Sigmoid colon (tissue), 7 donors: ENCODE results near the gene SLC22A31. TPM values are rescaled to one million over a fixed set of nuclear protein-coding genes. Genes with fewer than 3 reads are reported as not detected.
"Not testable (repeated sequence)": the region's sequence is repeated elsewhere in the genome, so short reads cannot be mapped to it uniquely, and the experiment has no call there.

ENCODE experiments used
- DNase-seq: peaks from one replicate; pipeline ENCODE4 v3.0.0-alpha.2; 2019
- H3K27ac ChIP-seq, 4 donors: fragments of 200-600 bp; sonication (generic); one replicate each; pipeline ENCODE4 v1.5.1; 2016 to 2019; ENCODE audit warnings: mild to moderate bottlenecking in 1 of 4
- H3K27me3 ChIP-seq, 3 donors: fragments of 200-600 bp; sonication (generic); one replicate each; pipeline ENCODE4 v1.5.1; 2019; ENCODE audit warnings: mild to moderate bottlenecking in 1 of 3
- H3K36me3 ChIP-seq, 4 donors: fragments of 200-600 bp; sonication (generic); one replicate each; pipeline ENCODE4 v1.5.1; 2016 to 2019
- H3K4me1 ChIP-seq, 4 donors: fragments of 200-600 bp; sonication (generic); one replicate each; pipeline ENCODE4 v1.5.1; 2017 to 2019
- H3K4me3 ChIP-seq, 4 donors: fragments of 200-600 bp; sonication (generic); one replicate each; pipeline ENCODE4 v1.5.1; 2017 to 2019; ENCODE audit warnings: mild to moderate bottlenecking in 2 of 4, moderate library complexity in 1 of 4
- H3K9me3 ChIP-seq, 4 donors: fragments of 200-600 bp in 3 of 4; sonication (generic) in 3 of 4; one replicate each; pipeline versions ENCODE4 v1.5.1 to v1.6.1; 2013 to 2019
- EP300 ChIP-seq, 4 donors: sonication (generic); formaldehyde crosslinking; IDR thresholded peaks; one replicate each; pipeline ENCODE4 v1.6.1; 2017; ENCODE audit warnings: antibody characterized with exemption in 4 of 4
- POLR2A ChIP-seq, 2 donors: fragments of 450-650 bp; IDR thresholded peaks; one replicate each; pipeline ENCODE4 v1.6.1; 2016; ENCODE audit warnings: antibody characterized with exemption in 2 of 2, mild to moderate bottlenecking in 2 of 2, moderate library complexity in 2 of 2
- POLR2AphosphoS5 ChIP-seq, 4 donors: sonication (generic); formaldehyde crosslinking; IDR thresholded peaks; one replicate each; pipeline ENCODE4 v1.6.1; 2017; ENCODE audit warnings: antibody characterized with exemption in 4 of 4
- WGBS, 2 donors: extraction: QIAGEN DNeasy Blood & Tissue Kit; methylation state at CpG; one replicate each; pipeline ENCODE4 v1.1.7; 2013; 5-methylcytosine and 5-hydroxymethylcytosine counted together
- intact Hi-C: fragments of 100-400 bp; cut with DNase I; formaldehyde crosslinking; loops from one replicate; pipeline ENCODE4 v1.15.1; 2023
- polyA plus RNA-seq, 3 donors: library from polyadenylated mRNA; stranded (reverse); fragments of 200-250 nt; gene quantifications; one replicate each; pipeline ENCODE4 v1.2.3, GENCODE V29; 2013
- total RNA-seq, 4 donors: library from RNA; depleted of rRNA; stranded (reverse); fragments of >200 nt; gene quantifications; one replicate each; pipeline ENCODE4 v1.1.0, GENCODE V29; 2016
- TF ChIP-seq, protein P1 (sequence below), 4 experiments: fragments of 450-650 bp in 3 of 4; fragments of 200-600 bp in 1 of 4; IDR thresholded peaks; one replicate each; pipeline ENCODE4 v1.5.1; 2016 to 2019; ENCODE audit warnings: antibody characterized with exemption in 4 of 4, mild to moderate bottlenecking in 3 of 4, moderate library complexity in 2 of 4
- donor health status: healthy with polysubstance abuse.
- donor health status: Bipolar disorder and iron deficiency.
- donor health status: healthy.

SLC22A31 gene
- total and polyA plus RNA-seq, 7 donors, result 0.87 TPM; not detected in 6

GRCh38 chr16:89246383-89246902 is 46.1 kb upstream of the SLC22A31 start:
- DNase-seq, result no peak
- TF ChIP-seq, protein P1, sequence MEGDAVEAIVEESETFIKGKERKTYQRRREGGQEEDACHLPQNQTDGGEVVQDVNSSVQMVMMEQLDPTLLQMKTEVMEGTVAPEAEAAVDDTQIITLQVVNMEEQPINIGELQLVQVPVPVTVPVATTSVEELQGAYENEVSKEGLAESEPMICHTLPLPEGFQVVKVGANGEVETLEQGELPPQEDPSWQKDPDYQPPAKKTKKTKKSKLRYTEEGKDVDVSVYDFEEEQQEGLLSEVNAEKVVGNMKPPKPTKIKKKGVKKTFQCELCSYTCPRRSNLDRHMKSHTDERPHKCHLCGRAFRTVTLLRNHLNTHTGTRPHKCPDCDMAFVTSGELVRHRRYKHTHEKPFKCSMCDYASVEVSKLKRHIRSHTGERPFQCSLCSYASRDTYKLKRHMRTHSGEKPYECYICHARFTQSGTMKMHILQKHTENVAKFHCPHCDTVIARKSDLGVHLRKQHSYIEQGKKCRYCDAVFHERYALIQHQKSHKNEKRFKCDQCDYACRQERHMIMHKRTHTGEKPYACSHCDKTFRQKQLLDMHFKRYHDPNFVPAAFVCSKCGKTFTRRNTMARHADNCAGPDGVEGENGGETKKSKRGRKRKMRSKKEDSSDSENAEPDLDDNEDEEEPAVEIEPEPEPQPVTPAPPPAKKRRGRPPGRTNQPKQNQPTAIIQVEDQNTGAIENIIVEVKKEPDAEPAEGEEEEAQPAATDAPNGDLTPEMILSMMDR (IDR thresholded peaks at IDR 0.05), result no peak
- no peak for TF ChIP-seq POLR2A (IDR thresholded peaks at IDR 0.05)
- TF ChIP-seq EP300 (IDR thresholded peaks at IDR 0.05), result no peak
- TF ChIP-seq POLR2AphosphoS5 (IDR thresholded peaks at IDR 0.05), result no peak
- Histone ChIP-seq H3K4me3 (peak overlapping the region in 3 of 4 donors; percentile 50 to 60 (median 54)), H3K9me3 (no peaks in the 10 kb centered on the region), H3K36me3 (no peaks in the 10 kb centered on the region), H3K27ac (peak overlapping the region in 1 of 4 donors; percentile 56), H3K27me3 (peaks cover 0 to 5% (median 0%) of the 10 kb centered on the region in 3 donors), H3K4me1 (peaks cover 0 to 24% (median 14%) of the 10 kb centered on the region in 4 donors)
- intact Hi-C loops, result loop anchor here (5.0 kb wide), 1 partner anchor 261 kb away; the partner anchor contains the start of gene SPG7
- 25 to 61% methylated on average over 13 of the region's 13 CpGs for WGBS, 2 donors

- peaks cover 0 to 5% (median 0%) of the 10 kb centered on the region in 3 donors for H3K27me3 ChIP-seq
- TF ChIP-seq, protein P1 (IDR thresholded peaks at IDR 0.05), result no peak
- H3K9me3 ChIP-seq, result no peaks in the 10 kb centered on the region
- H3K4me3 ChIP-seq, result no peak overlapping the region
- H3K36me3 ChIP-seq, result no peaks in the 10 kb centered on the region
- 37 to 72% methylated on average over 12 of the region's 12 CpGs for WGBS, 2 donors
- DNase-seq, result no peak
- peaks cover 0 to 24% (median 18%) of the 10 kb centered on the region in 4 donors for H3K4me1 ChIP-seq
- intact Hi-C loops, result loop anchor here (5.0 kb wide), 1 partner anchor 263 kb away; the partner anchor contains the start of gene SPG7
- H3K27ac ChIP-seq, result no peak overlapping the region
Measured at GRCh38 chr16:89244754-89245153, 44.4 kb upstream of the SLC22A31 start.

GRCh38 chr16:89244264-89244663 is 43.9 kb upstream of the SLC22A31 start:
- H3K27me3 ChIP-seq, DNase-seq, intact Hi-C loops, H3K36me3 ChIP-seq, H3K27ac ChIP-seq, H3K4me3 ChIP-seq, H3K9me3 ChIP-seq: not testable (repeated sequence)
- WGBS, 2 donors, result 63 to 83% methylated on average over 13 of the region's 13 CpGs
- H3K4me1 ChIP-seq, result peaks cover 0 to 24% (median 18%) of the 10 kb centered on the region in 4 donors

GRCh38 chr16:89243664-89244063 is 43.3 kb upstream of the SLC22A31 start:
- intact Hi-C loops, result no loop called here
- TF ChIP-seq EP300 (IDR thresholded peaks at IDR 0.05) (no peak), POLR2AphosphoS5 (IDR thresholded peaks at IDR 0.05) (no peak)
- TF ChIP-seq, protein P1 (IDR thresholded peaks at IDR 0.05), result no peak
- Histone ChIP-seq H3K36me3 (no peaks in the 10 kb centered on the region), H3K27me3 (peaks cover 0 to 5% (median 0%) of the 10 kb centered on the region in 3 donors), H3K9me3 (no peaks in the 10 kb centered on the region), H3K27ac (no peak overlapping the region), H3K4me3 (no peak overlapping the region), H3K4me1 (peaks cover 0 to 24% (median 18%) of the 10 kb centered on the region in 4 donors)
- no peak for DNase-seq
- 74 to 88% methylated on average over 5 of the region's 5 CpGs for WGBS, 2 donors

GRCh38 chr16:89242795-89243200 is 42.5 kb upstream of the SLC22A31 start:
- peaks cover 0 to 5% (median 0%) of the 10 kb centered on the region in 3 donors for H3K27me3 ChIP-seq
- intact Hi-C loops, result no loop called here
- DNase-seq, result no peak
- no peaks in the 10 kb centered on the region for H3K36me3 ChIP-seq
- 19 to 46% methylated on average over 12 of the region's 12 CpGs for WGBS, 2 donors
- no peak overlapping the region for H3K4me3 ChIP-seq
- no peaks in the 10 kb centered on the region for H3K9me3 ChIP-seq
- no peak for TF ChIP-seq POLR2A (IDR thresholded peaks at IDR 0.05)
- TF ChIP-seq, protein P1 (IDR thresholded peaks at IDR 0.05), result no peak
- no peak for TF ChIP-seq EP300 (IDR thresholded peaks at IDR 0.05)
- no peak for TF ChIP-seq POLR2AphosphoS5 (IDR thresholded peaks at IDR 0.05)
- H3K4me1 ChIP-seq, result peaks cover 0 to 21% (median 17%) of the 10 kb centered on the region in 4 donors
- no peak overlapping the region for H3K27ac ChIP-seq
